NT2/D1 (cell line): ENCODE results near the gene TAF11.
A peak's percentile ranks its signal among the peaks of the same experiment; 100 is the strongest.
"Not testable (repeated sequence)": the region's sequence is repeated elsewhere in the genome, so short reads cannot be mapped to it uniquely, and the experiment has no call there.

ENCODE experiments used
- DNase-seq: peaks from one replicate; pipeline ENCODE4 v3.0.0-alpha.2; 2011; ENCODE audit warnings: low read depth, low spot score
- H3K27me3 ChIP-seq: 2 replicates; pipeline ENCODE4 v1.6.0; 2011; ENCODE audit warnings: mild to moderate bottlenecking; ENCODE audit not compliant: insufficient read length, insufficient read depth
- H3K36me3 ChIP-seq: 2 replicates; pipeline ENCODE4 v1.6.1; 2011; ENCODE audit warnings: mild to moderate bottlenecking, low read length, mixed read lengths; ENCODE audit not compliant: insufficient read depth, insufficient read length
- H3K4me1 ChIP-seq: 2 replicates; pipeline ENCODE4 v1.5.1; 2011; ENCODE audit not compliant: insufficient read depth, insufficient read length
- H3K4me3 ChIP-seq: 2 replicates; pipeline ENCODE4 v1.5.1; 2011; ENCODE audit warnings: low read depth; ENCODE audit not compliant: insufficient read length
- H3K9ac ChIP-seq: 2 replicates; pipeline ENCODE4 v1.6.0; 2011; ENCODE audit warnings: low read depth; ENCODE audit not compliant: insufficient read length
- H3K9me3 ChIP-seq: 2 replicates; pipeline ENCODE4 v1.5.1; 2011; ENCODE audit warnings: mild to moderate bottlenecking, low read length; ENCODE audit not compliant: insufficient read depth
- SUZ12 ChIP-seq: IDR thresholded peaks from 2 replicates; pipeline ENCODE4 v1.6.1; 2011; ENCODE audit not compliant: insufficient read length, insufficient read depth; ENCODE audit errors: extremely low read depth
- YY1 ChIP-seq: IDR thresholded peaks from 2 replicates; pipeline ENCODE4 v1.6.1; 2011; ENCODE audit not compliant: insufficient read length, insufficient read depth
- ZNF274 ChIP-seq: IDR thresholded peaks from 2 replicates; pipeline ENCODE4 v1.6.1; 2011; ENCODE audit warnings: mild to moderate bottlenecking, low read depth, low read length

Gene TAF11, protein sequence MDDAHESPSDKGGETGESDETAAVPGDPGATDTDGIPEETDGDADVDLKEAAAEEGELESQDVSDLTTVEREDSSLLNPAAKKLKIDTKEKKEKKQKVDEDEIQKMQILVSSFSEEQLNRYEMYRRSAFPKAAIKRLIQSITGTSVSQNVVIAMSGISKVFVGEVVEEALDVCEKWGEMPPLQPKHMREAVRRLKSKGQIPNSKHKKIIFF

DNA sequence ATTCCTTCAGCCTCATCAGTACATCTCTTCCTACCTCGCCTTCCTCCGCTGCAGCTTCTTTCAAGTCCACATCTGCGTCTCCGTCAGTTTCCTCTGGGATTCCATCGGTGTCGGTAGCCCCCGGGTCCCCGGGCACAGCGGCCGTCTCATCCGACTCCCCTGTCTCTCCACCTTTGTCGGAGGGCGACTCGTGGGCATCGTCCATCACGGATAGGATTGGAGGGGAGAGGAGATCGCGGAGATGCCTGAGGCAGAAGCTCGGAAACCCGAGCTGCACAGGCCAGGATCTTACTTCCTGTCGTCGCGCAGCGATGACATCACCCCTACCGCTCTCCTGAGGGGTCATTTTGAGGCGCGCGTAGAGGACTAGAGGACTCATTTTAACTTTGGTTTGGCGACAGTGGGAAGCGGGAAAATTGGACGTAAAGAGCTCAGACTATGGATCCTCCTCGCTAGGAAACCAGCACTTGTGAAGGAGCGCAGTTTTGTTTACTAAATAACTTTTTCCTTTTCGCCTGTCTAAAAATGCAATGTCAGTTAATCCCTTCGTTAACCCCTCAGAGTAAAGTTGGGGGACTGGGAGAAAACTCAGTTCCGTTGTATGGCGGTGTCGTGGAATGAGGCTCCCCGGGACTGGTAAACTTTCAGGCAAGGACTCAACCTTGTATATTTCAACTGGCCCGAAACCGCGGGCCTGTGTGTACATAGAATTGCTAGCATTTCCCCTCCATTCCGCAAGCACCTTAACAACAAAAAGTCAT lies at the start of gene TAF11:
Gene TAF11 (minus strand): TSS at position 290 of the 761 bp plus-strand sequence. CDS start 85 bp downstream, at position 205.
- H3K27me3 ChIP-seq = no peaks in the 10 kb centered on the region
- peak within 1 kb of the TSS; percentile 93 for H3K9ac ChIP-seq
- DNase-seq = peak; percentile 85
- no peaks in the 10 kb centered on the region for H3K9me3 ChIP-seq
- peak within 1 kb of the TSS; percentile 89 for H3K4me3 ChIP-seq
- TF ChIP-seq ZNF274 (no peak), YY1 (no peak), SUZ12 (no peak)
- H3K4me1 ChIP-seq = no peaks in the 10 kb centered on the region
- H3K36me3 ChIP-seq = peaks cover 11% of the 10 kb centered on the region

DNA sequence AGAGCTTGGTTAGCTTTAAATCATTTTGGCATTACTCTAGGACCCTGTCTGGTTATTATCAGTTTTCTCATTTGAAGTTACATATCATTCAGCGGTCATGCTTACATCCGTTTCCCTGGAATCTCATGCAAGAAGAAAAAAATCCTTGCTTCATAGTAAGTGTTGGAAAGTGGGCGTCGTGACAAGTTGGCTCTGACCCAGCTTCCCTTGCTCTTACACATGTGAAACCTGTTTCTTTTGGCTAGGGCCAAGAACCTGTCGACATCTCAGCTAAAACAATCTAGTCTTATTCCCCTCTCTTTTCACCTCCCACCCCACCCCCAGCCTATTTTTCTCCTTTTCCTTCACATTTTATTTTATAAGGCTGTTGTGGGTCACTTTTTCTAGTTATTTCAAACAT lies 46.7 kb upstream of the TAF11 start:
- Histone ChIP-seq H3K4me3 (no peak overlapping the region), H3K9me3 (no peaks in the 10 kb centered on the region), H3K27me3 (peaks cover under 1% of the 10 kb centered on the region), H3K36me3 (no peaks in the 10 kb centered on the region), H3K4me1 (no peaks in the 10 kb centered on the region), H3K9ac (no peak overlapping the region)
- no peak for TF ChIP-seq SUZ12
- no peak for TF ChIP-seq YY1
- TF ChIP-seq ZNF274 = no peak
- DNase-seq = no peak

DNA sequence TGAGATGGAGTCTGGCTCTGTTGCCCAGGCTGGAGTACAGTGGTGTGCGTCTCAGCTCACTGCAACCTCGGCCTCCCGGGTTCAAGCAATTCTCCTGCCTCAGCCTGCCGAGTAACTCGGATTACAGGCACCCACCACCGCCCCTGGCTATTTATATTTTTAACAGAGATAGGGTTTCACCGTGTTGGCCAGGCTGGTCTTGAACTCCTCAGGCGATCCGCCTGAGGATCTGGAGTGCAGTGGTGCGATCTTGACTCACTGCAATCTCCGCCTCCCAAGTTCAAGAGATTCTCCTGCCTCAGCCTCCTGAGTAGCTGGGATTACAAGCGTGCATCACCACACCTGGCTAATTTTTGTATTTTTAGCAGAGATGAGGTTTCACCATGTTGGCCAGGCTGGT lies 44.4 kb upstream of the TAF11 start:
- H3K27me3 ChIP-seq = peaks cover 11% of the 10 kb centered on the region
- not testable (repeated sequence) for H3K4me3 ChIP-seq, H3K9ac ChIP-seq, DNase-seq, H3K4me1 ChIP-seq, H3K36me3 ChIP-seq, H3K9me3 ChIP-seq

- Histone ChIP-seq H3K27me3 (peaks cover 11% of the 10 kb centered on the region), H3K9me3 (no peaks in the 10 kb centered on the region), H3K4me3 (no peak overlapping the region), H3K4me1 (peaks cover 3% of the 10 kb centered on the region), H3K36me3 (no peaks in the 10 kb centered on the region), H3K9ac (no peak overlapping the region)
- no peak for DNase-seq
- TF ChIP-seq YY1 (no peak), ZNF274 (no peak), SUZ12 (no peak)
These were observed 42.4 kb upstream of the TAF11 start for GRCh38 chr6:34930221-34930620.

DNA sequence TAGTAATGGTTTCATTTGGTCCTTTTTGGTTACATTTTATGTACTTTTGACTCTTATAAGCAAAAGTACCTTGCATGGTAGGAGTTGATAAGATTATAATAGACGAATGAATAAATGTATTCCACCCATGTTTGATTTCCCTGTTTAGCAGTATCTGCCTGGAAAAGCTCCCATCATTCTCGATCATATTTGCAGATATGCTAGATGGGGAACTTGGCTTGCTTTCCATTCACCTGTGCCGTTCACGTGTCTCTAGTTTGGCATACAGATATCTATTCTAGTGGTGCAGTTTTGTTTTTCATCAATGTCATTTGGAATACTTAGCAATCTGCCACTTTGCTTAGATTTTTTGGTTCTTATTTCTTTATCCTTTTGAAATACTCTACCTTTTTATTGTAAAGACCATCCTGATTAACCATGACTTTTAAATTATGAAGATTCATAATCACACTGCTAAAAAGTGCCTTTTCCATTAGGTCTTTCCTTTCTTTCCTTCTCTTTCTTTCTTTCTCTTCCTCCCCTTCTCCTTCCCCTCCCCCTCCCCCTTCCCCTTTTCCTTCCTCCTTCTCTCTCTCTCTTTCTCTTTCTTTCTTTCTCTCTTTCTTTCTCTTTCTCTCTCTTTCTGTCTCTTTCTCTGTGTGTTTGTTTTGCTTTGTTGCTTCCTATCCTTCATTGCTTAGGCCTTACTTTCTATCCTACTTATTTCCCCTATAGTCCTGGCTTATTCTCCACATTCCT lies 41.6 kb upstream of the TAF11 start:
- H3K4me1 ChIP-seq = peaks cover 3% of the 10 kb centered on the region
- no peaks in the 10 kb centered on the region for H3K9me3 ChIP-seq
- peaks cover 13% of the 10 kb centered on the region for H3K27me3 ChIP-seq
- H3K36me3 ChIP-seq = no peaks in the 10 kb centered on the region
- no peak overlapping the region for H3K9ac ChIP-seq
- no peak for TF ChIP-seq YY1
- no peak for TF ChIP-seq ZNF274
- TF ChIP-seq SUZ12 = no peak
- no peak for DNase-seq
- H3K4me3 ChIP-seq = no peak overlapping the region

DNA sequence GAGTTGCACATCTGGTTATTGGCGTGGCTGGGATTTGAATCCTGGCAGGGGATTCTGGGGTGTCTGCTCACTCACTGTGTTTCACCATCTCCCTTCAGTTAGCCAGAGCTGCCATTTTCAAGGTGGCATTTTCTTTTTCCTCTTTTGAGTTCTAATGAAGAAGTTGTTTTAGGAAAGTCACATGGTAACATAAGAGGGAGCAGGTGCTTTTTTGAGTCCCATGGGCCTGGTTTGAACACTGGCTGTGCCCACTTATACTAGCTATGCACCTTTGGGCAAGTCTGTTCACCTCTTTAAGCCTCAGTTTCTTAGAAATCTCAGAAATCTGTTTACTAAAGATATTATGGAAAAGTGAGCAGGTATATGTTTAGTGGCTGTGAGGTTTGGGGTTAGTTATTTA lies 40.9 kb upstream of the TAF11 start:
- H3K4me1 ChIP-seq = peaks cover 3% of the 10 kb centered on the region
- TF ChIP-seq SUZ12 (no peak), YY1 (no peak), ZNF274 (no peak)
- no peak overlapping the region for H3K4me3 ChIP-seq
- H3K27me3 ChIP-seq = peaks cover 13% of the 10 kb centered on the region
- no peaks in the 10 kb centered on the region for H3K9me3 ChIP-seq
- H3K36me3 ChIP-seq = no peaks in the 10 kb centered on the region
- H3K9ac ChIP-seq = no peak overlapping the region
- DNase-seq = no peak

DNA sequence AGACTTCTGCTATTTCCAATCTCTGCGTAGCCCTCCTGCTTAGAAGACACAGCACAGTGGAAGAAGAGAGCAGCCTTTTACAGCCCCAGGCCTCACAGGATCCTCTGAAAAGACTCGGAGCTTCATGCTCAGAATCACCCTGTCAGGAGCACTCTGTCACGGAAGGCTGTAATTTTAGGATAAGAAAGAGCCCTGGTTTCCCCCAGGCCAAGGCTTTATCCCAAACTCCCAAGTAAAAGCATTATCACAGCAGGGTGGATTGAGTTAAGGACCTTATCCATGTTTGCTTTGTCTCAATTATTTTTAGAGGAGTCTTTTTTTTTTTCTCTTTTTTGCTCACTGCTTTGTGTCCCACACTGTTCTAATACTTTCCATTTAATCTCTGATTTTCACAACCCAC lies 40.4 kb upstream of the TAF11 start:
- no peaks in the 10 kb centered on the region for H3K36me3 ChIP-seq
- DNase-seq = peak; percentile 9
- peaks cover 3% of the 10 kb centered on the region for H3K4me1 ChIP-seq
- peaks cover 13% of the 10 kb centered on the region for H3K27me3 ChIP-seq
- no peak overlapping the region for H3K9ac ChIP-seq
- H3K4me3 ChIP-seq = no peak overlapping the region
- H3K9me3 ChIP-seq = no peaks in the 10 kb centered on the region
- TF ChIP-seq YY1 (no peak), ZNF274 (no peak), SUZ12 (no peak)
